ENCODE results near the gene SDR42E1.

DNA sequence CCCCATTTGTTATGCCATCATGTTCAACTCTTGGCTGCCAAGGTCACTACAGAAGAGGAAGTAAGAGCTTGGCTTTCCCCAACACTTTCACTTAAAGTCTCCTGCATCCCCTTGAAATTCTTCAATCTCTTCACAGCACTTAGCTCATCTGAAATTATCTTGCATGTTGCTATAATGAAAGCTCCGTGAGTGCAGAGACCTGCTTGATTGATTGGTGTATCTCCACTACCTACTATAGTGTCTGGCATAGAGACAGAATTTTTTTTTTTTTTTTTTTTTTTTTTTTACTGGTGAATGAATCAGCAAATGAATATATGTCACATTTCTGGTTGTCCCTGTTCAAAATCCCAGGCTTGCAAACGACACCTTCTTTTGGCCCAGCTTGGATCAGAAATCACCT is 1.9 kb upstream of the SDR42E1 start:
- TF ChIP-seq CTCF (IDR thresholded peaks at IDR 0.05) = no peak
- no peak for TF ChIP-seq POLR2A (IDR thresholded peaks at IDR 0.05)
